HG03159 (cell line): Measurements from ENCODE around the gene OR52B6.
"Not testable (repeated sequence)": the region's sequence is repeated elsewhere in the genome, so short reads cannot be mapped to it uniquely, and the experiment has no call there.

ENCODE experiments used
- ATAC-seq: cut with Tn5 transposase; IDR thresholded peaks from one replicate; pipeline ENCODE4 v1.9.1; 2021; ENCODE audit warnings: mild to moderate bottlenecking, moderate library complexity; ENCODE audit not compliant: unreplicated experiment

Gene OR52B6, protein sequence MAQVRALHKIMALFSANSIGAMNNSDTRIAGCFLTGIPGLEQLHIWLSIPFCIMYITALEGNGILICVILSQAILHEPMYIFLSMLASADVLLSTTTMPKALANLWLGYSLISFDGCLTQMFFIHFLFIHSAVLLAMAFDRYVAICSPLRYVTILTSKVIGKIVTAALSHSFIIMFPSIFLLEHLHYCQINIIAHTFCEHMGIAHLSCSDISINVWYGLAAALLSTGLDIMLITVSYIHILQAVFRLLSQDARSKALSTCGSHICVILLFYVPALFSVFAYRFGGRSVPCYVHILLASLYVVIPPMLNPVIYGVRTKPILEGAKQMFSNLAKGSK

DNA sequence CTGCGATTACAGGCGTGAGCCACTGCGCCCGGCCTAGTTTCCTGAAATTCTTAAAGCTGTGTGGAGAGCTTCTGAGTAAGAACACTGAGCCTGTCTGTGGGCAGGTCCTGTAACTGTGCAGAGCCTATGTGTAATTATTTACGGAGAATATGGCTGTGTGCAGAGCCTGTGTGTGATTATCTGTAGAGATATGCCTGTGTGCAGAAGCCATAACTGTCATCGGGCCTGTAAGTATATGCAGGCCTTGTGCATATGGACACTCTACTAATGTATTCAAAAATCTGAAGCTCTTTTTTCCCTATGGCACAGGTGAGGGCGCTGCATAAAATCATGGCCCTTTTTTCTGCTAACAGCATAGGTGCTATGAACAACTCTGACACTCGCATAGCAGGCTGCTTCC, at the start of gene OR52B6:
Gene OR52B6 (plus strand): TSS at position 301 of the 400 bp plus-strand sequence. CDS start 0 bp downstream, at position 301.
- ATAC-seq: no peak

DNA sequence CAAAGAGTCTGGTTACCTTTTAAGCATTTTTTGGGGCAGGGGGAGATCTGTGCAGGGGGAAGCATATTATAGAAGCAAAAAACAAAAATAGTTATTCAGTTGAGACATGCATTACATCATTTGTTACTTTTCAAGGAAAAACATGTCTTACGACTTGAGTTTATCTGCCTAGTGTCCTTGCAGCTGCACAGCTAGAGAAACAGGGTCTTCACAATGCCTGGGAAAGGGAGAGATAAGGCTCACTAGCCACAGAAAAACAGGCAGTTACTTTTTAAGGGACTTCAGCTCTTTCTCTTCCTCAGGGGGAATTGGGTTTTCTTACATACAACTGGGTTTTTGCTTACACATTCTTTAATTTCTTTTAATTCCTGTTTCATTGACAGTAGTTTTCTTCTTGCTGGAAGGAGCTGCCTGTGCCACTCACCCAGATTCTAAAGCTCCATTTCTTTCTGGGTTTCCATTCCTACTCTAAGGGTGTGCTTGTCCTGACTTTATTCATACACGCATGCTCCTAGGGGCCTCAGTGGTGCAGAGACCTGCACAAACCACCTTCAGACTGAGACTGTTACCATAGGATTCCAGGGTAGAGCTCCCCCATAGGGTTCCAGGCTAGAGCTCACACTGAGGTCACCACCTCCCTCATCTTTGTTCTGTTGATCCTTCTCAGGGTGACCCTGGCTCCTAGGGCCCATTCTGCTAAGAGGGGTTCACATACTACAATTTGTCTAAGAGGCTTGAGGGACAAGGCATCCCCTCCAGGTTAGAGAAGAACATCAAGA, 49.4 kb upstream of the OR52B6 start:
- ATAC-seq: no peak

DNA sequence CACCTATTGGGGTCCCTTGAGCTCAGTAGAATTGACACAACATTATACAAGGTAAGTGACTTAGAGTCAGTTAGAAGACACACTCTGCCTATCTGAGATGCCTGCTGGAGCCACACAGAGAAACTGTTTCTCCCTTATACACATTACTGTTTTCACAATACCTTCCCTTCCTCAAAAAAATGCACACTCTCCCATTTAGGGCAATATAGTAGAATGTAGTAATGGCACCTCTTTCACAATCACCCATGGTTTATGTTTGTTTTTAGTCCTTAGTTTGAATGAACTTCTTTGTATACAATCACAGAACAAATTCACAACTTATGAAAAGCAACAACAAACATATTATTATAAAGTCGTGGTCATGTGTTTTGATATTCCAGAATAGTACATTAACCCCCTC, 46.6 kb upstream of the OR52B6 start:
- ATAC-seq: no peak

DNA sequence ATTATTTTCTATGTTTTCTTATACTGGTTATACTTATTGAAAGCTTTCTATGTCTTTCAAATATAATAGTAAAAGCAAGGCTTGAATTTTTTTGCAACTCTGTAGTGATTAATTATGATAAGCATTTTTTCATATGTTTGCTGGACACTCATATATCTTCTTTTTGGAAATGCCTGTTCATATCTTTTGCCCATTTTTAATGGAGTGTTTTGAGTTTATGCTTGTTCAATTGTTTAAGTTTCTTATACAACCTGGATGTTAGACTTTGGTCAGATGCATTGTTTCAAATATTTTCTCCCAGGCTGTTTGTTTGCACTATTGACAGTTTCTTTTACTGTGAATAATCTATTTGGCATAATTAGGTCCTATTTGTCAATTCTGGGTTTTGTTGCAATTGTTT, 44.2 kb upstream of the OR52B6 start:
- ATAC-seq: no peak

DNA sequence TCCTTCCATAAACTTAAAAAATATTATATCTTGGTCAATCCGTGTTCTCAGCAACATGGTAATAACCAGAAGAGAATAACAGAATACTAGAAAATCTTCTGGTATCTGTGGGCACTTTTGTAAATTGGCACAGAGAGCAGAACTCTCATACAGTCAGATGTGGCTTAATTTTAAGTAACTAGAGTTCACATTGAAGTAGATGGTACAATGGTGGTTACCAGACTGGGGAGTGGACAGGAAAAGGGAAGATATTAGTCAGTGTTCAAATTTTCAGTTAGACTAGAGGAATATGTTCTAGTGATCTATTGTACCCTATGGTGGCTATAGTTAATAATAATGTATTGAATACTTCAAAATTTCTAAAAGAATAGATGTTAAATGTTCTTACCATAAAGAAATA, 39.2 kb upstream of the OR52B6 start:
- no peak for ATAC-seq

DNA sequence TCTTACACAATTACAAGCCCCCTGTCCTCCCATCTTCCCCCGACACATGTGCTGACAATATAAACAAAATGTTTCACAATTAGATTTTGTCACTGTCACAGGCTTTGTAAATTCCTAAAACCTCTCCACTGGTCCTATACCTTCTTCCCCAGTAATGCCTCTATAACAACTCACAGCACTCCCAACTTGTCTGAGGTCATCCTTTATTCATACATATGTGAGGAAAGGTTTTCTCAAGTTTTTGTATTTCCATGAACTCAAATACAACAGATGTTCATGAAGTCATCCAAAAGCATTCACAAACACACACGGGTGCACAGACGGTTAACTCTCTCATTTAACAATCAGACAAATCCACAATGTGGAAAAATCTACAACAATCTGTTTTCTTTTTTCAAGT, 34.2 kb upstream of the OR52B6 start:
- no peak for ATAC-seq

DNA sequence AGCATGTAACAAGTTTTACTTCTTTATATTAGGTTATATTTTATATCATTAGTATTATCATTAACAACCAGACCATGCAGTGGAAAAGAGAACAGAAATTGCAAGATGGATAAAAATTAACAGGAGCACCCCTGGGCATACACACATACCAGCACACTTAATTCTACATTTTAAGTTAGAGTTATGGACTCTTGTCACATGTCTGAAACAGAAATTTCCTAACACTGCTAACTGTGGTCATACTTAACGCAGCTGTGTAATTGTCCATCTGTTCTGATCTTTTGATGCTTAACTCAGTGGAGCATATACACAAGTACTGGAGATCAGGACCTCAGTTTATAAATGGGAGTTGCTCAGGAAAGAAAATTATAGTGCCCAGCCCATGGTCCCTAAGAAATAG, 32.7 kb upstream of the OR52B6 start:
- no peak for ATAC-seq

DNA sequence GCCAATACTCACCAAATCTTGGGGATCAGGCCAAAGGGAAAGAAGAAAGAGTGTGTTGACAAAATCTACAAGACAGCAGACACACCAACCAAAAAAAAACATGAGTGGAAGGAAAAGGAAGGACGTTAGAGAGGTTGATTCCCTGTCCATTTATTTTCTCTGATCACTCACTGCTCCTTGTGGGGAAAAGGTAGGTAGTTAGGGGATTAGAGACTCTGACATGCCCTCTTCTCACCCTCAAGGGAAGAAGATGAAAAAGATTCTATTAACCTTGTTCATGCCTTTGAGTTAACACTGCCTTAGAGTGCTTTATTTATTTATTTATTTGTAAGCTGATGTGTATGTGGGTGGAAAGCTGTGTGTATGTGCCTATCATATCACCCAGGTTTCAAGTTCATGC, 32.2 kb upstream of the OR52B6 start, which contains the start of gene OR52H1:
Gene OR52H1 (minus strand): TSS at position 101 of the 400 bp plus-strand sequence. CDS start 3,035 bp downstream, outside the sequence.
- no peak for ATAC-seq

DNA sequence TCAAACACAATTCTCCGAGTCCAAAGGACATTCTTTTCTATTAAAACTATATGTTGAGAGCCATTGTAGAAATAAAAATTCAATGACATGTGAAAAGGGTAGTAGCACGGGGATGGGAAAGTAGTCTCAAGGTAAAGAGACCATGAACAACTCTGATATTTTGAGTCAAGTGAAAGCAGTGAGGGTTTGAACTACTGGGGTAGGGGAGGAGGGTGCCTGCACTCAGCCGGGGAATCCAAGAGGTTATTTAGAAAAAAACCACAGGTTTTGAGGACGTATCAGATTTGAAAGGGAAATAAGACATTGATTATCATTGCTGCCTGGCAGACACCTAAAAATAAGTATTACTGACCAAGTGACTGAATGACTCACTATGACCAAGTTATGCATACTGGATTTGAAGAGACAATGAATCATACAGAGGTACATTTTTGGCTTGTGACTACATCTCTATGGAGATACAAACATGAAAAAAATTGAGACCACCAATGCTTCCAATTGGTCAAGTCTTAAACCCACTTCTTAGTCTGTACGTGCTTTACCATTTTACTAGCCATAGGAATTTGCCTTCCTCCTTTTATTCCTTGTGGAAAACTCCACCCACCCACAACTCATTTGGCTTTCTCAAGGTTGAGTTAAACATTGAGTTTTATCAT, 30.1 kb upstream of the OR52B6 start:
- peak; percentile 73 for ATAC-seq

DNA sequence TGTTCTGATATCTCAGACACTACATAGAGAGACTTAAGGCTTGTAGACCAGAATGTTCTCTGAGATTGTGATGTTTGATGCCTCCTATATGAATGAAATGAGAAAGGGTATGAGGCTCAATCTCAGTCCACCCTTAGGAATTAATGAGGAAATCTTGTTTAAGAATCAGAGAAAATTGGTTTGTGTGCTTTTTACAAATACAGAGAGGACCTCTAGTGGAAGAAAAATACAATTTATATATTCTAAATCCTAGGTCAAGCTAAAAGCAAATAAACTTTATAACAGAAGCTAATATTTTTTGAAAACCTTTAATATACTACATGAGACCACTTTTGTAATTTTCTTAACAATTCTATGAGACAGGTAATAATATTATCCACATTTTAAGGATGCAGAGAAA, 27.3 kb upstream of the OR52B6 start:
- no peak for ATAC-seq

DNA sequence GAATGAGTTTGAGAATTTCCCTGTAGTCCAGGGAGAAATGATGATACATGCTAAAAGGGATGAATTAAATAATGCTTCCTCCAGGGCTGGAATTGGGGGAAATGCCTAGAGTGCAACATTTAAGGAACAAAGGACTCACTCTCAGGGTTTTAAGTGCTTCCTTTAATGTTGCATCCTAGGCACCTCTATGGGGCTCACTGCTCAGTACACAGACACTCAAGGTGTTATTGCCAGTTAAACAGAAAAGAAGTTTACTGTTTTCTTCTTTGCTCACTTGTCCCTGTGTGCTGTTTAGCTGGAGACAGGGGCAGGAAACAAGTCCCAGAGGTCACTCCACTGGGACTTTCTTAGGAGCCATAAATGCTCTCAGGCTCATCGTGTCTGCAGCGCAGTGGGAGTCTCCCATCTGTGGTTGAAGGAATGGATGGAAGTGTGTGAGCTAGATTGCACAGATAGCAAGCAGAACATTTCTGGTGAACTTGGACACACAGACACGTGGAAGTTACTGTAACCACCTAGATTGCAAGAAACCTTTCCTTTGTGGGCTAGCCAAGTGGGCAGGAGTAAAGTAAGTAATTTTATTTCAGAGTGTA, 24.0 kb upstream of the OR52B6 start:
- no peak for ATAC-seq

DNA sequence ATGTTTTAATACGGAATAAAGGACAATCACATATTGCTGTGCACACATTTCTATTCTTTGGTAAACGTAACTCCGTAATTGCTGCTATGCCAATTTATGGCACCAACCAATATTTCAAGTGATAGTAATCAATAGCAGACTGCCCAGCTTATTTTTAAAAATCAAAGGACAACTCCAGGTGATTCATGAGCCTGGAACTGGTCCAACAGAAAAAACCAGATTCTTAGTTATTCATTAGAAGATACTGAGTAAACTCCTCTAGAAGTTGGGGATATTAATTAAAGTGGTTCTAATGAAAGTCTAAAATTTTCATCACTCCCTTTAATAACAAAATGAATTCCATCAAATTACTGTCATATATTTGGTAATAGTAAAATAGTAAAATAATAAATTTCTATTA, 22.9 kb upstream of the OR52B6 start:
- no peak for ATAC-seq

DNA sequence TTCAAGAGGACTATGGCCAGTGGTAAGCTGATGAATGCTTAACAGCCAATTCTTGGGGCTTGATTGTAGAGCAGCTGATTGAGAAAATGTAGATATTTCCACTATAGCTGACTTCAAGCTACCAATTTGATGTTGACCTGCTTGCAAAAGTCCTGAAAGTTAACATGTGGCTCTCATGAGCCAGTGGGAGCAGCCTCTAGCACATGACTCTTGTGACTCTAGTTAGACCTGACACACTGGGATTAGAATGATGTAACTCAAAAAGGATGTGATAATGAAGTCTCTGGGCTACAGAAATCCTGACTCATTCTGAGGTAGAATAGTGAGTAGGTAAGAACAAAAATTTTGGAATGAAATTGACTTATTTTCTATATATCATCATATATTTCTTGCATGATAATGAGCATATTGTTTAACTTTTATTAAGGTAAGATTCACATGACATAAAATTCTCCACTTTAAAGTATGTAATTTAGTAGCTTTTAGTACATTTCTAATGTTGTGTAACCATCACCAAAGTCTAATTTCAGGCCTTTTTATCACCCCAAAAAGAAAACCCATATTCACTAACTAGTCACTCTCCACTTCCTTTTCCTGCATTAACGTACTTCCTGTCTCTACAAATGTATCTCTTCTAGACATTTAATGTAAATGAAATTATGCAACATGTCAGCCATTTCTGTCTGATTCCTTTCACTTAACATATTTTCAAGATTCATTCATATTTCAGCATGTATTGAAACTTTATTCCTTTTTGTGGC, 16.2 kb upstream of the OR52B6 start:
- no peak for ATAC-seq

DNA sequence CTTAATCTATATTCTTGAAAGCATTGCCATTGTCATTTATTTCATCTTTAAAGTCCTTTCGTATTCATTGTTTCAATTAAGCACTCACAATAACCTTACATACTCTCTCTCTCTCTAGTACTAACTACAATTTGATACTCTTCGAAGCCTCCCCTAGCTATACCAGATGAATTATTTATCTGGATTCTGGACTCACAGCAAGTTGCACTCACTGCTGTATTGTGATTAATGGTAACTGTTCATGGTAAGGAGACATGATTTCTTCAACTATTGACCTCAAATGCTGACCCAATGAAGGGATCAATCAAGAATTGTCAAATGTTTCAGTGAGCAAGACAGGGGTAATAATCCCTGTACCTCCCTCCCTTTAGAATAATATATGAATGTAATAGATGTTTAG, 6.0 kb upstream of the OR52B6 start:
- no peak for ATAC-seq

DNA sequence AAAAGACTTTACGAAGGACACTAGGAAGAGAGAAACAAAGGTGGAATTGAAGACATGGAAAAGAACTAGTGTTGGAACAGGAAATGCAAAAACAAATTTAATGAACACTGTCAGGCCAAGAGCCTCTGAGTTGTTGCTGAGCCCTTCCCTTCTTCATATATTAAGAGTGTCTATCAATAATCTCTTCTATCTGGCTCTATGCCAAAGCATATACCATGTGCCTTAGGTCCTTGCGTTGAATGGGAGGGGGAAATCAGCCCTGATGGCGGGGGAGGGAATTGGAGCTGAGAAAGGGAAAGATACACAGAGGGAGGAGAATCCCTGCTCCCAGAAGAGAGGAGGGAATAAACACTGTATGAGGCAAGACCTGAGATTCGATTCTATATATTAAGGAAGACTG, 5.5 kb upstream of the OR52B6 start:
- ATAC-seq: no peak

DNA sequence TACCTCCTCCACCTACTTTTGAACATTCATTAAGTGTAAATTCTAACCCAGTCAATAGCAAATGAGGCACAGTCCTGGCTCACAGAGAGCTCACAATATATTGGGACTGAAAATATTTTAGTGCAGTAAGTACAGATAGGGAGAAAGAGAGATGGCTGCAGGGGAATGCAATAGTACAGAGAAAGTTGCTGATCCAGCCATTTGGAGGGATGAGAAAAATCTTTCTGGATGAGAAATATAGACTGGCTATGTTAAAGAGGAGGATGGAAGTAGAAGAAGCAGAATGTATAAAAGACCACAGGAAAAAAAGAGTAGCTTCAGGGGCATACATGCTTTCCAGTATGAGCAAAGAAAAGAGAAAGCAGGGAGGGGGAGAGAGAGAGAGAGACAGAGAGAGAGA, 3.6 kb upstream of the OR52B6 start:
- ATAC-seq: no peak

DNA sequence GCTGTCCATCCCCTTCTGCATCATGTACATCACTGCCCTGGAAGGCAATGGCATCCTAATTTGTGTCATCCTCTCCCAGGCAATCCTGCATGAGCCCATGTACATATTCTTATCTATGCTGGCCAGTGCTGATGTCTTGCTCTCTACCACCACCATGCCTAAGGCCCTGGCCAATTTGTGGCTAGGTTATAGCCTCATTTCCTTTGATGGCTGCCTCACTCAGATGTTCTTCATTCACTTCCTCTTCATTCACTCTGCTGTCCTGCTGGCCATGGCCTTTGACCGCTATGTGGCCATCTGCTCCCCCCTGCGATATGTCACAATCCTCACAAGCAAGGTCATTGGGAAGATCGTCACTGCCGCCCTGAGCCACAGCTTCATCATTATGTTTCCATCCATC, 337 bp downstream of the OR52B6 start:
- ATAC-seq: no peak

DNA sequence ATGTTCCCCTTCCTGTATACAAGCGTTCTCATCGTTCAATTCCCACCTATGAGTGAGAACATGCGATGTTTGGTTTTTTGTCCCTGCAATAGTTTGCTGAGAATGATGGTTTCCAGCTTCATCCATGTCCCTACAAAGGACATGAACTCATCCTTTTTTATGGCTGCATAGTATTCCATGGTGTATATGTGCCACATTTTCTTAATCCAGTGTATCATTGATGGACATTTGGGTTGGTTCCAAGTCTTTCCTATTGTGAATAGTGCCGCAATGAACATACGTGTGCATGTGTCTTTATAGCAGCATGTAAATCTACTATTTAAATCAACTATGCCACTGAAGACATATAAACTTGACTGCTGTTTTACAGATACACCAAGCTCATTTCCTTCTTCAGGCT, 3.8 kb downstream of the OR52B6 start:
- not testable (repeated sequence) for ATAC-seq

DNA sequence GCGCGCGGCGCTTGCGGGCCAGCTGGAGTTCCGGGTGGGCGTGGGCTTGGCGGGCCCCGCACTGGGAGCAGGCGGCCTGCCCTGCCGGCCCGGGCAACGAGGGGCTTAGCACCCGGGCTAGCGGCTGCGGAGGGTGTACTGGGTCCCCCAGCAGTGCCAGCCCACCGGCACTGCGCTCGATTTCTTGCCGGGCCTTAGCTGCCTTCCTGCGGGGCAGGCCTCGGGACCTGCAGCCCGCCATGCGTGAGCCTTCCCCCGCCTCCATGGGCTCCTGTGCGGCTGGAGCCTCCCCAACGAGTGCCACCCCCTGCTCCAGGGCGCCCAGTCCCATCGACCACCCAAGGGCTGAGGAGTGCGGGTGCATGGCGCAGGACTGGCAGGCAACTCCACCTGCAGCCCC, 9.2 kb downstream of the OR52B6 start:
- ATAC-seq: not testable (repeated sequence)

DNA sequence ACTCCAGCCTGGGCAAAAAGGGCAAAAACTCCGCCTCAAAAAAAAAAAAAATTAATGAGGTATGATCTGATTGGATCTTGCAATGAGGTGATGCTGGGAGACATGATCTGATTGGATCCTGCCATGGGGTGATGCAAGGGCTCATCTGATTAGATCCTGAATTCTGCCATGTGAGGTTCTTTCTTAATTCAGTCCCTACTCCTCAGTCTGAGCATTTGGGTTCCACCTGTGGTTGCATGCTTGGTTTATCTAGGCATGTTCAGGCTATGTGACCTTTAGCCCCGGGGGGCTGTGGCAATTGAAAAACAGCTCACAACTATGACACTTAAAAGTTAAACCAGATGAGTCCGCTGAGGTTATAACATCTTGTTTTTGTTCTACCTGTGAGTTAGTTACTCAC, 10.9 kb downstream of the OR52B6 start:
- no peak for ATAC-seq

DNA sequence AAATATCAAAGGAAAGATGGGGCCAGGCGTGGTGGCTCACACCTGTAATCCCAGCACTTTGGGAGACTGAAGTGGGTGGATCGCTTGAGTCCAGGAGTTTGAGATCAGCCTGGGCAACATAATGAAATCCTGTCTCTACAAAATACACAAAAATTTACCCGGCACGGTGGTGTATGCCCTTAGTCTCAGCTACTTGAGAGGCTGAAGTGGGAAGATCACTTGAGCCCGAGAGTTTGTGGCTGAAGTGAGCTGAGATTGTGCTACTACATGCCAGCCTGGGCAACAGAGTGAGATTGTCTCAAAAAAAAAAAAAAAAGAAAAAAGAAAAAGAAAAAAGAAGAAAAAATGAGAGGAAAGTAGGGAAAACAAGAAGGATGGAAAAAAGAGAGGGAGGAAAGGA, 11.9 kb downstream of the OR52B6 start:
- no peak for ATAC-seq
